DOHH2 (cell line): Measurements from ENCODE around the gene MPPED1.

Source experiments
- CTCF ChIP-seq: fragments of 200-600 bp; sonication (generic); IDR thresholded peaks from one replicate; pipeline ENCODE4 v1.5.1; 2014; ENCODE audit warnings: antibody characterized with exemption, mild to moderate bottlenecking, low read depth, low read length; ENCODE audit not compliant: poor library complexity, severe bottlenecking
- EZH2phosphoT487 ChIP-seq: fragments of 200-600 bp; sonication (generic); IDR thresholded peaks from 2 replicates; pipeline ENCODE4 v1.6.1; 2017; ENCODE audit warnings: borderline replicate concordance, mild to moderate bottlenecking, antibody characterized with exemption, low read length, moderate library complexity, mixed read lengths

- TF ChIP-seq CTCF (no peak), EZH2phosphoT487 (no peak)
Measured at GRCh38 chr22:43434928-43435311, 23.1 kb downstream of the MPPED1 start.
